Chondrocyte (in vitro differentiated cells): Measurements from ENCODE around the gene LSM3. TPM values are rescaled to one million over a fixed set of nuclear protein-coding genes. Genes with fewer than 3 reads are reported as not detected.

Experiments used
- DNase-seq: peaks from one replicate; pipeline ENCODE4 v3.0.0; 2021; ENCODE audit warnings: mixed read lengths, low spot score
- H3K27ac Mint-ChIP-seq: one replicate; pipeline ENCODE4 v1.8.0; 2021; ENCODE audit warnings: mild to moderate bottlenecking, moderate library complexity, mixed read lengths; ENCODE audit not compliant: unreplicated experiment
- H3K27me3 Mint-ChIP-seq: 2 replicates; pipeline ENCODE4 v1.8.0; 2021; ENCODE audit warnings: low read depth, mixed read lengths
- H3K36me3 Mint-ChIP-seq: 2 replicates; pipeline ENCODE4 v1.8.0; 2021; ENCODE audit warnings: low read depth, mixed read lengths
- H3K4me1 Mint-ChIP-seq: 2 replicates; pipeline ENCODE4 v1.8.0; 2021; ENCODE audit warnings: low read depth, mild to moderate bottlenecking, mixed read lengths
- H3K4me3 Mint-ChIP-seq: one replicate; pipeline ENCODE4 v1.8.0; 2021; ENCODE audit warnings: mild to moderate bottlenecking, moderate library complexity, mixed read lengths; ENCODE audit not compliant: unreplicated experiment
- H3K9me3 Mint-ChIP-seq: 2 replicates; pipeline ENCODE4 v1.8.0; 2021; ENCODE audit warnings: low read depth, mixed read lengths
- CTCF ChIP-seq: fragments of 200-600 bp; sonication (generic); IDR thresholded peaks from 2 replicates; pipeline ENCODE4 v1.5.0; 2021; ENCODE audit warnings: antibody characterized with exemption, mild to moderate bottlenecking, moderate library complexity
- total RNA-seq: library from RNA; stranded (reverse); gene quantifications from 3 replicates; pipeline ENCODE4 v1.2.1, GENCODE V29; 2021

The LSM3 gene
- total RNA-seq, 1 donor from 2014 or later, result 8.1 TPM

DNA sequence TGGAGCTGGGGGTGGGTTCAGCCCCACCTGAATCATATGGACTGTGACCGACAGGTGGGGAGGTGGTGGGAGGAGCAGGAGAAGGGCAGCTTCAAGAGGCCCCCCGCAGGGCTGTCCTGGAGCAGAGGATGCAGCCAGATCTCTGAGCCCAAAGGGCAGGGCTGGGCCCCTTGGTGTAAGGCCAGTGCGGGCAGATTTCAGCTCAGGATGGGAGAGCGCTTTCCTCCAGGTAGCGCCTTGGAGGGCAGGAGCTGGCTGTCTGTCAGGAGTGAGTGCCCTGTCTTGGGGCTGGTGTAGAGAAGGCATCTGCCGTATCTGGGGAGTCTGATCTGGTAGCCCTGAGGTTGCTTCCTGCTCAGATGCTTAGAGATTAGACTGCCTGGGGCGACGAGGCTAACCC, 46.5 kb upstream of the LSM3 start:
- DNase-seq, result peak; percentile 77
- peak overlapping the region; percentile 27 for H3K27ac Mint-ChIP-seq
- H3K36me3 Mint-ChIP-seq, result peaks cover 54% of the 10 kb centered on the region
- H3K27me3 Mint-ChIP-seq, result no peaks in the 10 kb centered on the region
- H3K9me3 Mint-ChIP-seq, result no peaks in the 10 kb centered on the region
- H3K4me3 Mint-ChIP-seq, result no peak overlapping the region
- TF ChIP-seq CTCF, result no peak
- peaks cover 18% of the 10 kb centered on the region for H3K4me1 Mint-ChIP-seq

GRCh38 chr3:14132689-14133088, 45.9 kb upstream of the LSM3 start:
- H3K4me1 Mint-ChIP-seq, result peaks cover 14% of the 10 kb centered on the region
- TF ChIP-seq CTCF, result no peak
- H3K27me3 Mint-ChIP-seq, result no peaks in the 10 kb centered on the region
- H3K4me3 Mint-ChIP-seq, result no peak overlapping the region
- DNase-seq, result no peak
- H3K27ac Mint-ChIP-seq, result no peak overlapping the region
- no peaks in the 10 kb centered on the region for H3K9me3 Mint-ChIP-seq
- H3K36me3 Mint-ChIP-seq, result peaks cover 54% of the 10 kb centered on the region

DNA sequence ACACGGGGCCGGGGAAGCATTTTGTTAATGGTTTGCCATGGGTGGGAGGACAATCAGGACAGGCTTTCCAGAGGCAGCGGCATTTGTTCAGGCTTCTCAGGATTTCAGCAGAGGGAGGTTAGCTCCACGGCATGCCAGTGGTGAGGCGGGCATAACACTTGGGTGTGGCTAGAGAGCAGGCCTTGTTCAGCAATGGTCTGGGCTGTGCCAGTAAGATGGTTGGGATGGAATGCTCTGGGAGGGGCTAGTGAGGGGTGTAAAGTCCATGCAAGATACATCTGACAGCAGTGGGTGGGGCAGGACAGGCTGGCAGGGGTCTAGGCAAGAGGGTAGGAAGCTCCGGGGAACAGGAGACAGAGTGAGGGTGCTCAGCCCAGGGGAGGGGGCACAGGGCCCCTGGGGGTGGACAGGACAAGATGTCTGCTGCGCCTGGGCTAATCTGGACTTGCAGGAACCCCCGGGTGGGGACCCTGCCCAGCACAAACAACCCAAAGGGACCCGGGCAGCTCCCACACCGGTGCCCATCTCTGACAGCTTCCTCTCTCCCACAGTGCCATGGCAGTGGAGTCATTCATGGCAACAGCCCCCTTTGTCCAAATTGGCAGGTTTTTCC, 45.3 kb upstream of the LSM3 start:
- TF ChIP-seq CTCF, result no peak
- peaks cover 14% of the 10 kb centered on the region for H3K4me1 Mint-ChIP-seq
- H3K4me3 Mint-ChIP-seq, result no peak overlapping the region
- peak; percentile 84 for DNase-seq
- H3K36me3 Mint-ChIP-seq, result peaks cover 54% of the 10 kb centered on the region
- no peaks in the 10 kb centered on the region for H3K9me3 Mint-ChIP-seq
- no peak overlapping the region for H3K27ac Mint-ChIP-seq
- H3K27me3 Mint-ChIP-seq, result no peaks in the 10 kb centered on the region

- Mint-ChIP-seq H3K27ac (peak overlapping the region; percentile 17), H3K27me3 (no peaks in the 10 kb centered on the region), H3K36me3 (peaks cover 52% of the 10 kb centered on the region), H3K4me1 (peaks cover 14% of the 10 kb centered on the region), H3K4me3 (no peak overlapping the region), H3K9me3 (no peaks in the 10 kb centered on the region)
- no peak for TF ChIP-seq CTCF
- no peak for DNase-seq
Measured at GRCh38 chr3:14133876-14134275, 44.7 kb upstream of the LSM3 start.

GRCh38 chr3:14134291-14134690, 44.3 kb upstream of the LSM3 start:
- no peak overlapping the region for H3K4me3 Mint-ChIP-seq
- H3K9me3 Mint-ChIP-seq, result no peaks in the 10 kb centered on the region
- peaks cover 50% of the 10 kb centered on the region for H3K36me3 Mint-ChIP-seq
- H3K4me1 Mint-ChIP-seq, result peaks cover 14% of the 10 kb centered on the region
- H3K27me3 Mint-ChIP-seq, result no peaks in the 10 kb centered on the region
- H3K27ac Mint-ChIP-seq, result no peak overlapping the region
- DNase-seq, result no peak
- no peak for TF ChIP-seq CTCF
